Measurements from ENCODE around the gene MMP20.

The MMP20 gene

DNA sequence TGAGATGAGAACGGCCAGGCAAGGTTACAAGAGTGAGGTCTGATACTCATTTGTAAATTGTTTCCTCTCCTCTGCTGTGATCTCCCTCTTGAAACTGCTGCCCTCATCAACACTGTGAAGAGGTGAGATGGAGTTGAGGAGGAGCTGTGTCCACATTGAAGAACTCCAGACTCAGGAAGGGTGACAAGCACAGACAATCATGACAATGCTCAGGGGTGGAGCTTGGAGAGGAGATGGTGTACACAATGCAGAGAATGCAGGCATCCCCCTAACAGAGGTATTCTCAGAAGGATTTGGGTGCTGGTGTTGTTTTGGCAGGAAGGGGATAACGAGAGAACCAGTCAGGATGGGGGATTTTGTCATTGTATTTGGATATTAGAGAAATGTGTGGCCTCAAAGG, 73.1 kb downstream of the MMP20 start:
- no peak for DNase-seq

DNA sequence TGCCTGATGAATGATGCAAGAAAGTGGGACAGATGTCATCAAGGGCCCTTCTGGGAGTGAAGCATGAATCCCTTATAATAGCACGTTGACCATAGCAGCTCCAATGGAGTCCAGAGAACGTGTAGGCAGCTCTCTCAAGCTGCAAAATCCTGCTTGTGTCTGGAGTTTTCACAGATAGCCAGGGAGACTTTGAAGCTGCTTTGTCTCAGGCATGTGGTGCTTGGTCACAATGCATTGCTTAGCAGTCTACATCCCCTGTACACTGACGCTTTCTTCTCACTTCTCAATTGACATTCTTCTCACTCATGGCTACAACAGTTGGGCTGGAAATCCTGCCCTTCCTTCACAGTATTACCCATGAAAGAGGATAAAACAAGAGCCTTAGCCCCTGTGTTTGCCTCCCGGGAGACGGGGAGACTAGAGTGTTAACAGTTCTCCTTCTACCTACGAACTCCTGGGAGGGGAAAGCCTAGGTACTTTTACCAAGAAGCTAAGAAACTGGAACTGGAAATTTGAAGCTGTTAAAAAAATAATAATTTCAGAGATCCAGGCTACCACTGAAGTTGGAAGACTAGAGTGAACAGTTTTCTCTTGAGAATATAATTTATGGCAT, 73.9 kb downstream of the MMP20 start:
- DNase-seq = no peak

DNA sequence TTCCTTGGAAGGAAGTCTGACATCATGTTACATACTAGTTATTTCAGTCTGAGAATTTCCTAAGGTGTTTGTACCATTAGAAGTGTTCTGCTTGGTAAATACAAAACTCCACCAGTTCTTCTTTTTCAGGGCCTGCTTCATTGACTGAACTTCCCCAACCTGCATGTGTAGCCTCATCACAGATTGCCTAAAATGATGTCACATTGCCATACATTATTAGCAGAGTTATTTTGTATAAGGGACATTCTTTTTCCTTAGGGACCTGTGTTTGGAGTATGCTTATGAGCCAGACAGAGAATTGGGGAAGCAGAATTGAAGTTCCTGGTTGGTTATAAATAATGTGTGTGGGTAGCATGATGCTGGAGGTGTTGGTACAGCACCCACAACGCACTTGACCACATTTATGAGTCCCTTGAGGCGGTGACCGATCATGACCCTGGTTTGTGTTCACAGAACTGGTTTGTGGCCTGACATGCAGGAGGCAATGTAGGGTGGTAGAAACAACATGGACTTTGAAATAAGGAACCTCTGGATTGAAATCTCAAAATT, 78.1 kb downstream of the MMP20 start:
- peak; percentile 31 for DNase-seq

GRCh38 chr11:102546427-102546826, 78.7 kb downstream of the MMP20 start:
- DNase-seq = no peak

DNA sequence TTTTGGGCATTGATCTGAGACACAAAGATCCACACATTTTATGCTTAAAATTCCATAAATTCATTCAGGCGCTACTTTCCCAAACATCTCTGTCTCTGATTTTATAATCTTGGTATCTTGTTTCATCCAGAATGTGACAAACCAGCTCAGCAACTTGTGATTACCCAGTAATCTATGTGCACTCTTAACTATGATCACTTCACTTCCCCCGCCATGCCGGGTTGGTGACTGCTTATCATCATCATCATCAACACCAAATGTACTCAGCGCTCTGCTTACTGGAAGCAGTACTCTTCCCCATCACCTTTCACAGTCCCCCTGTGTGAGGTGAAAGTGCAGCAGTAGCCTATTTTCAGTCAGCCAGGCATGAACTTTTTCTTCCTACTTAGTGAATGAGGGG, 79.4 kb downstream of the MMP20 start:
- DNase-seq = no peak

DNA sequence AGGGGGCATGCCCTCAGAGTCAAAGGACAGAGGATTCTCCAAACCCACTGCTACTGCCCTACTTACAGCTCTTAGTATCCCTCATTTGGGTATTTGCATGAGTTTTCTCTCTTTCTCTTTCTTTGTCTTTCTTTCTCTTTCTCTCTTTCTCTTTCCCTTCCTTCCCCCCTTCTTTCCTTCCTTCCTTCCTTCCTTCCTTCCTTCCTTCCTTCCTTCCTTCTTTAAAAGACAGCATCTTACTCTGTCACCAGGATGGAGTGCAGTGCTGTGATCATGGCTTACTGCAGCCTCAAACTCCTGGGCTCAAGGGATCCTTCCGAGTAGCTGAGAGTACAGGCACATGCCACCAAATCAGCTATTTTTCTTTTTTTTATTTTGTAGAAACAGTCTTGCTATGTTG, 80.5 kb downstream of the MMP20 start:
- no peak for DNase-seq

- no peak for DNase-seq
Measured at GRCh38 chr11:102539567-102539966, 85.6 kb downstream of the MMP20 start.

GRCh38 chr11:102538932-102539331, 86.2 kb downstream of the MMP20 start:
- DNase-seq = no peak

GRCh38 chr11:102534261-102534872, 90.8 kb downstream of the MMP20 start:
- no peak for DNase-seq

DNA sequence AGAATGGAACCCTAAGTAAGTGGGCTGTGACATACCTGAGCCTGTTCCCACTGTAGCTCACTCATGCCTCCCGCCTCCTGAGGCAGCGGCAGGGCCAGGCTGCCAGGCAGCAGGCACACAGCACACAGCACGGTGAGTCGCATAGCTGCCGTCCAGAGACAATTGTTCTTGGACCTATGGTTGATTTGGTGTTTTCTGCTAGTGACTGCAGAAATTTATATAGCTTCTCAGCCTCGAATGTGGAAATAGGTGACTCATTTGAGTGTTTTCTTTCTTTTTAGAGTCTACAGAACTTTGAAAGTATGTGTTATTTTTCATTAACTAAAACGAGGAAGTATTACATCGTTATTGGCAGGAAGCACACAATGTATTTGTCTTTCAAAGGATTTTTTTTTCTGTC, 94.6 kb downstream of the MMP20 start, which contains the start of gene MMP7:
Gene MMP7 (minus strand): TSS at position 190 of the 400 bp plus-strand sequence. CDS start 47 bp downstream, at position 143.
- no peak for DNase-seq

- no peak for DNase-seq
Measured at GRCh38 chr11:102528618-102529017, 96.5 kb downstream of the MMP20 start.

GRCh38 chr11:102527684-102528083, 97.4 kb downstream of the MMP20 start:
- no peak for DNase-seq

GRCh38 chr11:102527041-102527440, 98.1 kb downstream of the MMP20 start:
- DNase-seq = no peak

Data from CD4-positive, alpha-beta T cell treated with Interleukin-17A for 1 hour (primary cell).